Bronchial epithelial cell (primary cell): Measurements from ENCODE around the gene IMPG1. TPM values are rescaled to one million over a fixed set of nuclear protein-coding genes. Genes with fewer than 3 reads are reported as not detected.

Experiments
- DNase-seq: peaks from one replicate; pipeline ENCODE4 v3.0.0-alpha.2; 2010; ENCODE audit warnings: low read depth
- FAIRE-seq: peaks from 2 replicates; lab custom pipeline; 2011; peaks lifted over from hg19 to GRCh38; lab: Jason Lieb, UNC
- H3K27me3 ChIP-seq: 2 replicates; pipeline ENCODE4 v1.5.1; 2011; ENCODE audit warnings: low read length; ENCODE audit not compliant: control insufficient read depth, insufficient read depth
- H3K36me3 ChIP-seq: 2 replicates; pipeline ENCODE4 v1.5.1; 2011; ENCODE audit warnings: low read length; ENCODE audit not compliant: control insufficient read depth, insufficient read depth
- H3K4me3 ChIP-seq: 2 replicates; pipeline ENCODE4 v1.5.1; 2011; ENCODE audit warnings: mild to moderate bottlenecking, low read depth, low read length, control low read depth
- total RNA-seq: library from RNA; depleted of rRNA; stranded (reverse); fragments of >200 nt; gene quantifications from 2 replicates; pipeline ENCODE4 v1.2.1, GENCODE V29; 2014
- TF ChIP-seq, protein P1 (sequence below): IDR thresholded peaks from 2 replicates; pipeline ENCODE4 v1.5.1; 2011; ENCODE audit warnings: mild to moderate bottlenecking, moderate library complexity, low read length, control low read depth, inconsistent platforms; ENCODE audit not compliant: insufficient read depth, severe bottlenecking

The IMPG1 gene
- not detected in 2 replicates for total RNA-seq

DNA sequence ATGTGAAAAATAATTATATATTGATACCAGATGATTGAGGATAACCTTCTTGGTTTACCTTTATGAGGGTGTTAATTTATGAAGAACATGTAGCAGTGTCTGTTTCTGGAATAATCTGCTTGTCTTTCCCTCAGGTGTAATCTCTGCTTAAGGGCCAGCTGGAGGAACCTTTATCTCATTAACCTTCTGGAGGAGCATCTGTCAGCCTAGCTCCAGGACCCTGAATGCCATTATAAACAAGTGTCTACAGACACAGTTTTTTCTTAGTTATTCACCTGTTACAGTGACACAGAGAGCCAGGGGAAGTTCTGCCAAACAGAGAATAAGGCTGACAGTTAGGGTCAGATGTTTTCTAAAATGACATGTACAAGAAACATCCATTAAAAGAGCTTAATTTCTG is at the start of gene IMPG1:
IMPG1 (minus strand) TSS at position 101 of the 400 bp plus-strand sequence. CDS start 174 bp downstream, outside the sequence.
- TF ChIP-seq, protein P1, sequence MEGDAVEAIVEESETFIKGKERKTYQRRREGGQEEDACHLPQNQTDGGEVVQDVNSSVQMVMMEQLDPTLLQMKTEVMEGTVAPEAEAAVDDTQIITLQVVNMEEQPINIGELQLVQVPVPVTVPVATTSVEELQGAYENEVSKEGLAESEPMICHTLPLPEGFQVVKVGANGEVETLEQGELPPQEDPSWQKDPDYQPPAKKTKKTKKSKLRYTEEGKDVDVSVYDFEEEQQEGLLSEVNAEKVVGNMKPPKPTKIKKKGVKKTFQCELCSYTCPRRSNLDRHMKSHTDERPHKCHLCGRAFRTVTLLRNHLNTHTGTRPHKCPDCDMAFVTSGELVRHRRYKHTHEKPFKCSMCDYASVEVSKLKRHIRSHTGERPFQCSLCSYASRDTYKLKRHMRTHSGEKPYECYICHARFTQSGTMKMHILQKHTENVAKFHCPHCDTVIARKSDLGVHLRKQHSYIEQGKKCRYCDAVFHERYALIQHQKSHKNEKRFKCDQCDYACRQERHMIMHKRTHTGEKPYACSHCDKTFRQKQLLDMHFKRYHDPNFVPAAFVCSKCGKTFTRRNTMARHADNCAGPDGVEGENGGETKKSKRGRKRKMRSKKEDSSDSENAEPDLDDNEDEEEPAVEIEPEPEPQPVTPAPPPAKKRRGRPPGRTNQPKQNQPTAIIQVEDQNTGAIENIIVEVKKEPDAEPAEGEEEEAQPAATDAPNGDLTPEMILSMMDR = no peak
- no peak for FAIRE-seq
- H3K27me3 ChIP-seq = no peaks in the 10 kb centered on the region
- no peak within 1 kb of the TSS for H3K4me3 ChIP-seq
- no peaks in the 10 kb centered on the region for H3K36me3 ChIP-seq
- DNase-seq = no peak

GRCh38 chr6:76120302-76120701 is 47.8 kb upstream of the IMPG1 start:
- TF ChIP-seq, protein P1 = no peak
- FAIRE-seq = no peak
- H3K27me3 ChIP-seq = no peaks in the 10 kb centered on the region

DNA sequence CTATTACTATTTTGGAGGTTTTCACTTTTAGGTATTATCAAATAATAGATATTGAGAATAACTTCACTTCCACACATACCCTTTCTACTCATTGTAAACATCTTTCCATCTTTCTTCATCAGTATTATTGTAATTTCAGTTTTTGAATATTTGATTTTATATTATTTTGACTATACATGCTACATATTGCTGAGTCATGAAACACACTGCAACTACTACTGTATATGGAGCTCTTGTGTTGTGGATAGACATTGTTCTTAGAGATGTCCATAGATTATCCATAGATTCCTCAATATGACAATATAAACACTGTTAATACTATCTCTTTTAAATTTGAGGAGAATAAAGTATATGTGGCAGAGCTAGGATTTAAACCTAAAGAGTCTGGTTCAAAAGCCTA is 819 bp upstream of the IMPG1 start:
- TF ChIP-seq, protein P1 = no peak
- Histone ChIP-seq H3K27me3 (no peaks in the 10 kb centered on the region), H3K4me3 (no peak overlapping the region), H3K36me3 (no peaks in the 10 kb centered on the region)
- FAIRE-seq (no peak), DNase-seq (no peak)

More at GRCh38 chr6:76120302-76120701, 47.8 kb upstream of the IMPG1 start:
- no peak overlapping the region for H3K4me3 ChIP-seq
- no peaks in the 10 kb centered on the region for H3K36me3 ChIP-seq
- DNase-seq = no peak

GRCh38 chr6:76057469-76057868 is 15.0 kb downstream of the IMPG1 start:
- DNase-seq (no peak), FAIRE-seq (no peak)
- Histone ChIP-seq H3K36me3 (no peaks in the 10 kb centered on the region), H3K4me3 (no peak overlapping the region), H3K27me3 (no peaks in the 10 kb centered on the region)
- TF ChIP-seq, protein P1 = no peak

- TF ChIP-seq, protein P1 = no peak
- FAIRE-seq (no peak), DNase-seq (no peak)
- H3K27me3 ChIP-seq = no peaks in the 10 kb centered on the region
- no peaks in the 10 kb centered on the region for H3K36me3 ChIP-seq
- H3K4me3 ChIP-seq = no peak overlapping the region
Measured at GRCh38 chr6:76052314-76052713, 20.1 kb downstream of the IMPG1 start.

GRCh38 chr6:76043690-76044089 is 28.8 kb downstream of the IMPG1 start:
- Histone ChIP-seq H3K27me3 (no peaks in the 10 kb centered on the region), H3K4me3 (no peak overlapping the region), H3K36me3 (no peaks in the 10 kb centered on the region)
- peak; percentile 21 for DNase-seq
- TF ChIP-seq, protein P1 = no peak
- no peak for FAIRE-seq
